NCI-H526 treated with DMSO at 0.1 percent for 48 hours (cell line): Measurements from ENCODE around the gene BRD3.

Experiments used
- DNase-seq: peaks from one replicate; lab custom pipeline; 2025; lab: John Stamatoyannopoulos, UW

BRD3 gene

DNA sequence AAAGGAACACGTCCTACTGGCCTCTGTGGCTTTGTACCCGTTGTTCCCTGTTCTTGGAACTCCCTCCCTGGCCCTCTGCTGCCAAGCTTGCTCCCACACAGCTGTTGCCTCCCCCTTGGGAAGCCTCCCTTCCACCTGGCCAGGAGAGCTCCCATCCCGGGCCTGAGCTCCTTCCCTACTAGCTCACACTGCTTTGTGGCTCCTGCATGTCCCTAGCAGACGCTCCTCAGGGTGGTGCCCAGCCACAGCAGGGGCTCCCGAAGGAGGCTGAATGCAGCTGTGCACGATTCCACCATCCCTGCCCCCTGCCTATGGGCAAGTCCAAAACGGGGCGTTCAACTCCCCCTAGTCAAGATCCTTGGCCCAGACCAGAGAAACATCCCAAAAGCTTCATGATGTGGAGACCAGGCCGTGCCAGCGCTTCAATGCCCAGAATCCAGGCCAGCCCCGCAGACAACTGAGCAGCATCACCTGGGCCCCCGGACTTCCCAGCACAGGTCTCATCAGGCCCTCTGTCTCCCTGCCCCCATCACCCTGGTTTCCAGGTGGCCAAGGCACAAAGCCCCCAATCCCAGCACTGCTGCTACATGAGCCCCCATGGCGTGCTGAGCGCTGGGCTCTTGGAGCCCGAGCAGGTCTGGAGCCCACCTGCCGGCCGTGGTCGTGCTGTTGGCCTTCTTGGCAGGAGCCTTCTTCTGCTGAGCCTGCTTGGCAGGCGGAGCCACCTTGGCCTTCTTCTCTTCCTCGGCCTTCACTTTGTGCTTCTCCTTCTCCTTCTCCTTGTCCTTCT, 28.2 kb downstream of the BRD3 start:
- no peak for DNase-seq

DNA sequence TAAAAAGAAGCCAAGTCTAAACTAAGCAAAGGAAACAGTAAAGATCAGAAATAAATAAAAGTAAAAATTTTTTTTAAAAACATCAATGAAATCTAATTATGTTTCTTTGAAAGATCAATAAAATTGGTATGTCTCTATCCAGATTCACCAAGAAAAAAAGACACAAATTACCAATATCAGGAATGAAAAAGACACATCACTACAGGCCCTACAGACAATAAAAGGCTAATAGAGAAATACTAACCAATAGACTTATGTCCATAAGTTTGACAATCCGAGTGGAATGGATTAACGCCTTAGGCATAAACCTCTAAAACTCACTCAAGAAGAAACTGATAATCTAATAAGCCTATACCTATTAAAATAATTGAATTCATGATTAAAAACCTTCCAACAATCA, 30.2 kb downstream of the BRD3 start:
- no peak for DNase-seq

DNA sequence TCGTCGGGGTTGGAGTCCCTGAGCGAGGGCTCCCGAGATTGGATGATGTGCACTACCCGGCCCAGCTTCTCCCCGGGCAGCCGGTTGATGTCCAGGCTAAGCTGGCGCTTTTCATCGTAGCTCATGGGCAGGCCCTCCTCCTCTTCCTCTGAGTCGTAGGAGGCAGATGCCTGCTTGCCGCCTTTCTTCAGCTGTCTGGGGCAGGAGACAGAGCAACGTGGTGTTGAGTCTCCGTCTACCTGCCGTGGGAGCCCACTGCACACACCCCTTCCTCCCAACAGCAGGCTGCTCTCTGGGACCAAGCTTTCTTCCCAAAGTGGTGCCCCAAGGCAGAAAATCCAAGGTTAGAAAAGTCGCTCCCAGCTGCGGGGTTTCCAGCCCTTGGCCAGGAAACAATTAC, 31.7 kb downstream of the BRD3 start:
- no peak for DNase-seq

DNA sequence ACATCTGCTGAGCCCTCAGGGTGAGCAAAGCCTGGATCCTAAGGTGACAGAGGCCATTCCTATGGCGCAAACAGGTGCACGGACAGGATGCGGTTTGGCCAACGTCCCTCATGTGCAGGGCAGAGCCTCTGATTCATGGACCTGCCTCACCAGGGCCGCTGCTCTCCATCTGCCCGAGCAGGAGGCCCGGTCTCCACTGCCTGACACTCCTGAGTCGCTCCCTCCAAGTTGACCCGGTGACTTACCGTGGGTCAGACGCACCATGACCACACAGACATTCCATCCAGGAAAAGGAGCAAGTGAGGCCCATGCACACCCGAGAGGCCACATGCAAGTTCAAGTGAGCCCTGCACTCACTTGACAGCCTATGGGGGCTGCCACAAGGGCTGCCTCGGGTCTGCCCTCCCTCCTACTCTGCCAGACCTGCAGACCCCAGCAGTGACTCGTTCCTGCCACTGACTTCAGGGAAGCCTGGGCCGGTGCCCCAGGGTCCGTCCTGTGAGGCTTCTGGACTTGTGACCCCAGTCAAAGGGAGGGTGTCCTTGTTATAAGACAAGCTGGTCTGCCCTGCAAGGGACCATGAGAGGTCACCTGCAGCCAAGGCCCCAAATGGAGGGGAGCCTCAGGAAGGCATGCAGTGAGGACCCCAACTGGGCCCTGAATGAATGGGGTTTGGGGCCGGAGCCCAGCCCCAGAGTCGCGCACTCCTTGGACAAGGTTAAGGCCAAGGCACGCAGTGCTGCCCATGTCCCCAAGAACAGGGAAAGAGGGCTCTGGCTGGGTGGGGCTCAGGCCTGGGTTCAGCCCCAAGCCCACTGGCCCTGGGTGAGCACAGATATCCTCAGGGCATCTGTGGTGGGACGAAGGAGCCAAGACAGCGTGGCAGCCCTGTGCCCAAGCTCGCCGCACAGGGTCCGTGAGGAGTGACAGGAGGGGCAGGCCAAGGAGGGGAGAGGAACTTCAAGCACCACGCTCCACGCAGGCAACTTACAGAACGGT, 32.5 kb downstream of the BRD3 start:
- no peak for DNase-seq

DNA sequence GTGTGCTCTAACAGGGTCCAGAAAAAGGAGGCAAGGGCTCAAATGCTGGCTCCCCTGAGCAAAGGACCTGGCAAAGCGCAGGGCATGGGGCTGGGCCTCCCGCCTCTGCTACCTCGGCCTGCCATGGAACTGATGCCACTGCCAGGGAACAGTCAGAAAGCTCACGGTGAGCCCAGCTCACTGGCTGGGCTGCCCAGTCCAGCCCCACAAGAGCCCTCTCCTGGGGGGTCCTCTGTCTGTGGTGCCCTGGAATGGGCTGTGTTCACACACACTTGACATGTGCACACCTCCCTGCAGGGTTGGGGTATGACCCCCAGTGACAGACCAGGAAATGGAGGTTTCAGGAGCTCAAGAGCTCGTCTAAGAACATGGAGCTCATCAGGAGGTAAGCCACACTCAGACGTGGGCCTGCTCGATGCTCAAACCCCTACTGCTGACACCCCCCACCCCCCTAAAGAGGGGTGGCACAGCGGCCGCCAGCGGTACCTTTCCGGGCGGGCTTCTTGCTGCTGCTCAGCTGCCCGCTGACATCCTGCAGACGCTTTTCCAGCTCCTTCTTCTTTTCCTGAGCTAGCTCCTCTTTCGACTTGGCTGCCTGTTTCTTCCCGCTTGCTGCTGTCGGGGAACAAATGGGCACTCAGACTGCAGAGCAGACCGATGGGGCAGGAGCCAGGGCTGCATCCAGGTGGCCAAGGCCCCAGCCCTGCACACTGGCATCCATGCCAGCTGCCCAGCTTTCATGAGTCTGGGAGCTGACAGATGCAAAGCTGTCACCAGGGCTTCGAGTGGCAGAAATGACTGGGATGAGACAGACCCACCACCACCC, 33.4 kb downstream of the BRD3 start:
- no peak for DNase-seq

DNA sequence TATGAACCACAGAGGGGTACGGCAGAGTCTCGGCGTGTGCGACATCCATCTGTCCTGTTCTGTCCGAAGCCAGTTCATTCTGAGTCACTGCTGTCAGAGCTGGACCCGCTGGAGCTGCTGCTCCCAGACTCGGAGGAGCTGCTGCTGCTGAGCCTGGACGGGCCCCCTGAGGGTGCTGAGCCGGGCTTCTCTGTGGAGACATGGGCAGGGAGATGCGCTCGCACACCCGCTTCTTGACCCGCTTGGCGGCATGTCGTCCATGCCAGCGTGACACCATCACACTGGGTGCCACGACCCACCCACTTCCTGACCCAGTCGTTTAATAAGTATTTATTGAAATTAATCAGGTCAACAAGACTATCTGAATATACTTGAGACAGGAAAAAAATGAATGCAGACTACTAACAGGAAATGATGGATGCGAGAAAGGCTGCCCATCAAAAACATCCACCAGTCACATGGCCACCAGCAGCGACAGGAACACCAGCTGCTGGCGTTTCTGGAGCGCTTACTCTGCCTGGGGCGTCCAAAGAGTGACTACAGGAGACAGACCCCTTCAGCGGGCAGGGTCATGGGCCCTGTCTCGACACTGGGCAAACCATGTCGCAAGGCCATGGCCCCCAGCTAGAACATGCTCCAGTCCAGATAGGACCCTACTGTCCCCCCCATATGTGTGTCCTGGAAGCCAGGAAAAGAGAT, 34.2 kb downstream of the BRD3 start:
- DNase-seq = no peak

DNA sequence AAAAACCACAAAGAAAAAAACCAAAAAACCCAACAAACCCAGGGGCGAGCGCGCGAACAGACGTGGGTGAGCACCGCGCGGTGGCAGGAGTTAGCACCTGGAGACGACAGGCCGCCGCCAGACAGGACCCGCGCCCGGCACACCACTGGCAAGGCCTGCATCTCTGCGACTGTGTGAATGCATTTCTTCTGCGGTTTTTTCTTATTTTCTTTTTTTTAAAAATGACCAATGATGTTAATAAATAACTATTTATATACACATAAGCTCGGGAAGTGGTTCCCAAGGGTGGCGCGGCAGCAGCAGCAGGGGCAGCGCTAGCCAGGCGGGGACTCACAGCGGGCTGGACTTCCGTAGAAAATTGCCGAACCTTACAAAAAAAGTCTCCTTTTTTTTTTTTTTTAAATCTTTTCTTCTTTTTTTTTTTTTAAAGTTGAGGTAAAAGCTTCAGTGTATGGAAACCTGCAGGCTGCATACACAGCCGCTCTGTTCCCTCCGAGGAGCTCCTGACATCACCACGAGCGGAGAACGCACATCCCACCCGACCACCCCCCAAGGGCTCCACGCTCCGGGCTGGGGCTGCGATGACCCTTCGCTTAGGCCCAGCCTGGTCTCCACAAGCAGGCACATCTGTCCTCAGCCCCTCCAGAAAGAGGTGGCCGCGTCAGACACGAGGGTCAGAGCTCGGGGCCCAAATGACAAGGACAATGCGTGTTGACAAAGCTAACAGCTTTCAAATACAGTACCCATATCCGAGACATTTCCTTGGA, 35.2 kb downstream of the BRD3 start:
- DNase-seq = no peak

DNA sequence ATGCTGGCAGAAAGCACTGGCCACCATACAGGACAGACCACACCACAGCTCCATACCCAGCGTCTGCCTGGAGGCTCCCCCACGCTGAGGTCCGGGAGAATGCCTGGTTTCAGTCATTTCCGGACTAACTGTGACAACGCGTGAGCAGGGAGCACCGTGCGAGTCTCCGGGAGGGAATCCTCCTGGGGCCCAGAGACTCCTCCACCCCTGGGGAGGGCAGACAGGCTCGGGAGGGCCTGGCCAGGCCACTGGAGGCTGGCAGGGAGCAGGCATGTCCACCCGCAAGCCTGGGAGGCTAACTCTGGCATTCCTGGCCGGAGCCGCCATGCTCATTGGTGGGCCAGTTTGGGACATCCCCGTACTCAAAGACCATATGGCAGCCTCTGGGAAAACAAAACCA, 36.0 kb downstream of the BRD3 start:
- no peak for DNase-seq

DNA sequence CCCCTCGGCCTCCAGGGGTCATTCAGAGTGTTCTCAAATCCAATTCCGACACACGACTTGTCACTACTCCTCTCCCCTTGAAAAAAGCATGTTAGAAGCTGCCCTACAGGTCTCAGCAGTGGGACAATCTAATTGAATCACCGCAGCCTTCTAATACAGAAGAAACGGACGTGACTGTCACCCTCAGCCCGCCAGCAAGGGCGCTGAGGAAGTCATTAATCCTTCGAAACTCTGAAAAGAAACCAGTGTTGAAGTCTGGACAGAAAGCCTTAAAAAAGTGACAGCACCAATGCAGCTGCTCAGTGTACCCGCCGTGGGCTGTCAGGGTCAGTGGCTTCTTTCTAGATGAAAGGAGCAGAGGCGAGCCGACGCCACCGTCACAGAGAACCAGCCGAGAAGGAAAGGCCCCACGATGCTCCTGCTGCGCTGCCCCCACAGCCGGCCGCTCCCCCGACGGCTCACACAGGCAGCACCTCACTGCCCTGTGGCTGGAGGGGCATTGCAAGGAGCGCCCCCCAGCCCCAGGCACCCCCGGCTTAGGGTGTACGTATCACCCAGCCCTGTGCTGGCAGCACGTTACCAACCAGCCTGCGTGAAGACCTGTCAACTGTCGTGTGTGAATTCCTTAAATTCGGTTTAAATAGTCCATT, 36.9 kb downstream of the BRD3 start:
- no peak for DNase-seq

DNA sequence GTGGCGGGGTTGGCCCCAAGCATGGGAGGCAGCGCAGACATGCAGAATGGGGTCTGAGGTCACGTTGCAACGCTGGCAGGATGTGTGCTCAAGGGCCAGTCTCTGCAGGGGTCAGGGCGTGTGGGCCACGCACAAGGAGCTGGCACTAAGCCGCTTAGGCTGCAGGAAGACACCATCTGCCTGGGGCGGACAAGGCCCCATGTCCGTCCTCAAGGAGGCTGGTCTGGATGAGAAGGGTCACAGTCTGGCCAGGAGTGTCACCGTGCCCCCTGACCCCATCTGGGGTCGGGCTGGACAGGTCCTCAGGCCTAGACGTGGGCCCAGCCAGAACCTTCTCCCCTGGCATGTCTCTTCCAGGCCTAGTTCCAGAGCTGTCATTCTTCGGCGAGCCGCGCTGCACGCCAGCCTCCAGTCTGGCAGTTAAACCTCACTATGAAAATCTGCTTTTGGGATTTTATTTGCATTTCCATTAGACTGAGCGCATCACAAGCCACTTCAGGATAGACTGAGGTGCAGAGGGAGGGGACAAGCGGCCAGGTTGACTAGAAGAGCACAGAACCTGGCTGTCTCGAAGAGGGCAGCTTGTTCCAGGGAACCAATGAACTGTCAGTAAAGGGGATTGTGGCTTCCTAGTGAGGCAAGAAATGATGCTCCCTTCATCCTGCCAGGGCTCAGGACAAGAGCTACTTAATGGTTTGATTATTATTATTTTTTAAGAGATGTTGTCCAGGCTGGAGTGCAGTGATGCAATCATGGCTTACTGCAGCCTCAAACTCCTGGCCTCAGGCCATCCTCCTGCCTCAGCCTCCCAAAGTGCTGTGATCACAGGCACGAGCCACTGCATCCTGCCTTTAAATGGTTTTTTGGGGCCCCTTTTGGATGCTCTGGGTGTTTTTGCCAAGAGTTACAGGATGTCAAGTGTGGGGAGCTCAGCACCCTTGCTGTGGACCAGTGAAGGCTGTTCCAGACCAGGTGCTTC, 38.3 kb downstream of the BRD3 start:
- peak; percentile 38 for DNase-seq

DNA sequence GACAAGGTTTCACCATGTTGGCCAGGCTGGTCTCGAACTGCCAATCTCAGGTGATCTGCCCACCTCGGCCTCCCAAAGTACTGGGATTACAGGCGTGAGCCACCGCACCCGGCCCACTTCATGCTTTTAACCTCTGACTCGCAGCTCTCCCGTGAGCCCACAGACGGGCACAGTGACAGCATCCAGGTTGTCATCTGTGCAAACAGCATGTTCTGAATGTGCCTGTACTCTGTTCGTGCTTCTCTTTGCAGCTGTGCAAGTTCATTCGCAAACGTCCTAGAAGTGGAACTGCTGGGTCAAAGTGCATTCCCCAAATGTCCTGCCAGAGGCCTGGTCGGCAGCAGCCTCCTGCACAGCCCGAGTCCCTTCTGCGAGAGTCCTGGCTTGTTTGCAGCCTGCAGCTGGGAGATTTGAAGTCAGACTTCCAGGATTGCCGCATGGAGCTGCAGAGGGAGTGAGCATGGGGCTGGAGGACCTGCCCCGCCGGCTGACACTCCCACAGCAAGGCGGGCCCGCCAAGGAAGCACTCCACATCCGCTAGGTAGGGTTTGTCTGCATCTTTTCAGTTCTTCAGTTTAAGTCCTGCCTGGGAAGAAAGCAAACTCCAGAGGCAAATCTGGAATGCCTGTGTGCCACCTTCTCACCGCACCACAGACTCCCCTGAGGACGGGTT, 39.1 kb downstream of the BRD3 start:
- no peak for DNase-seq

DNA sequence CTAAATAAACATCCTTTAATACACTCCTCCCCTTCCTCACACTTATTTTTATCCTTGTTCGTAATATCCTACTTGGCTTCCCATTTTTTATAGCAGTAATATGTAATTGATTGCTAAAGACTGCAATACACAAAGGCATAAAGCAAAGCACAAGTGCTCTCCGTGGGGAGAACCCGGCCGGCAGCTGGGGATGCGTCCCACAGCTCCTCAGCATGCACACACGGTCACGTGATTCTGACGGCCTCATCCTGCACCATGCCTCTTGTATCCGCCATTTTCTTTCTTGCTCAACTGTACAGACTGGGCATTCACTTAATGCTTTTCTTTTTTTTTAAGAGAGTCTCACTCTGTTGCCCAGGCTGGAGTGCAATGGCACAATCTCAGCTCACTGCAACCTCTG, 39.8 kb downstream of the BRD3 start:
- no peak for DNase-seq

DNA sequence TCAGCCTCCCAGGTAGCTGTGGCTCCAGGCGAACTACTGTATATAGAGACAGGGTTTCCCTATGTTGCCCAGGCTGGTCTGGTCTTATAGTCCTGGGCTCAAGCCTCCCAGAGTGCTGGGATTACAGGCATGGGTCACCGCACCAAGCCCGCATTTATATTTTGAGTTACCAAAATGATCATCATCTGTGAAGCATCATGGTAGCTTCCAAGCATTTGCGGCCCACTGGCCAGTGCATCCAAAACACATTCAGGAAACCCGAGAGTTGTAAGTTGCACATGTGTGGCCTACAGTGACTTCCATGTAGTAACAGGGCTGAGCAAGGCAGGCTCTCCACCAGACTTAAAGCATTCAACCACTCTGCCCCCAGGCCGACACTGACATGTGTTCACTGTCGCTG, 40.3 kb downstream of the BRD3 start:
- no peak for DNase-seq

DNA sequence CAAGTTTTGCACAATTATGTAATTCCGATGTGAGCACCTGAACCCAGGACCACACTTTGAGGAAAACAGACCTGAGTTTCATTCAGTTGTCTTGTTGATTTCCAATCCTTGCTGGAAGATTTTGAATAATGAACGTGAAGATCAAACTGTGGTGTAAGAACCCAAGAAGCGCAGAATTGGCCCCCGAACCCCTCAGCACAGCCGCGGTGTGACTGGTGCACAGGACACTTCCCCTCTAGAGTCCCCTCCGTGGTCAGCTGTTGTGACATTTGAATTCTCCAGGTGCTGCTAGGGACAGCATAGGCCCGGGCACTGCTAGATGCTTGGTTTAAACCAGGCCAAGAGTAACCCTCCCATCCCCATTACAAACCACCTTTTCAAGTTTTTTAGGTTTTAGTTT, 40.8 kb downstream of the BRD3 start:
- DNase-seq = no peak

DNA sequence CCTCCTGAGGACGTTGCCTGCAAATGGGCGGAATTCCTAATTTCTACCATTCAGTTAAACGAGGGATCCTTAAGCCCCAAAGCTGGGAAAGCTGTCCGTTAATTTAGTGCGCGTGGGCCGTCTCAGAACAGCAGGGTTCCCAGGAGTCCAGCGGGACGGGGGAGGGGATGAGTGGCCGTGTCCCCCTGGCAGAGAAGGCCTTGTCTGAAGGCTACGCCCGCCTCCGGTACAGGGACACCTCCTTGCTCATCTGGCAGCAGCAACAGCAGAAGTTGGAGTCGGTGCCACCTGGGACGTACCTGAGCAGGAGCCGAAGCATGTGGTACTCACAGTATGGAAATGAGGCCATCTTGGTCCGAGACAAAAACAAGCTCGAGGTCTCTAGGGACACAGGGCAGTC, 41.2 kb downstream of the BRD3 start:
- DNase-seq = no peak

DNA sequence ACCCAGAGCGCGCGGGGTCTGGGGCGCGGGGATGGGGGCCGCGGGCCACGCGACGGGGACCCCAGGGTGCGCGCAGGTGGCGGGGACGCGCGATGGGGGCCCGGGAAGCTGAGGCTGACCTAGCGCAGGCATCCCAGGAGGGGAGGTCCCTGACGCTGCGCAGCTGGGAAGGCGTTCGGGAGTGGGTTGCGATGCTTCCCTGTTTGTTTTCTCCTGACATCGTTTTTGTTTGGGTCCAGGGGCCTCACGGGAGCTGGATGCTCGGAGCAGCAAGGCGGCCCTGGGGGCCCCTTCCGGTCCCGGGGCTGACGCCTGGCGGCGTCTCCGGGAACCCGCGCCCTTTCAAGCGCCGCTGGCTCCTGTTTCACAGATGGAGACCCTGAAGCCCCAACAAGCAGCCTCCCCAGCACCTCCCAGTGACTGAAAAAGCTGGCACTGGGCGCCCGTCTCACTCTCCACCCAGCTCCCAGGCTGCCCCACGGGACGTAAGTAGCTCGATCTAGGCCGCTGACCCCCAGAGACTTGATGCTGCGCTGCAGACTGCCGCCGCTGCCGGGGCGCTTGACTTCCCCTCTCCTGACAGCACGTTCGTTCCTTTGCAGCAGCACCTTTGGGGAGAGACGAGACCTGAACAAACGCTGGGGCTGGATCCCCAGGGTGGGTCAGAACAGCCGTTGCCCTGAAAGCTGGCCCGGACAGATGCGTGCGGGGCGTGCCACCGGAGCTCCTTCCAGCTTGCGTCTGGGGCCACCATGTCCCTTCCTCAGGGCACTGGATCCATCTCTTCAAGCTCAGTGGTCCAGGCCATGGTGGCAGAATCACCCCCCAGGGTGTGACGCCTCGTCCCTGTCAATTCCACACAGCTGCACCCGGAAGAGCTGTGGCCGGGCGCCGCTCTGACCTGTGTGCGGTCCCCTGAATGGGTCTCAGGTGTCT, 42.0 kb downstream of the BRD3 start:
- no peak for DNase-seq

DNA sequence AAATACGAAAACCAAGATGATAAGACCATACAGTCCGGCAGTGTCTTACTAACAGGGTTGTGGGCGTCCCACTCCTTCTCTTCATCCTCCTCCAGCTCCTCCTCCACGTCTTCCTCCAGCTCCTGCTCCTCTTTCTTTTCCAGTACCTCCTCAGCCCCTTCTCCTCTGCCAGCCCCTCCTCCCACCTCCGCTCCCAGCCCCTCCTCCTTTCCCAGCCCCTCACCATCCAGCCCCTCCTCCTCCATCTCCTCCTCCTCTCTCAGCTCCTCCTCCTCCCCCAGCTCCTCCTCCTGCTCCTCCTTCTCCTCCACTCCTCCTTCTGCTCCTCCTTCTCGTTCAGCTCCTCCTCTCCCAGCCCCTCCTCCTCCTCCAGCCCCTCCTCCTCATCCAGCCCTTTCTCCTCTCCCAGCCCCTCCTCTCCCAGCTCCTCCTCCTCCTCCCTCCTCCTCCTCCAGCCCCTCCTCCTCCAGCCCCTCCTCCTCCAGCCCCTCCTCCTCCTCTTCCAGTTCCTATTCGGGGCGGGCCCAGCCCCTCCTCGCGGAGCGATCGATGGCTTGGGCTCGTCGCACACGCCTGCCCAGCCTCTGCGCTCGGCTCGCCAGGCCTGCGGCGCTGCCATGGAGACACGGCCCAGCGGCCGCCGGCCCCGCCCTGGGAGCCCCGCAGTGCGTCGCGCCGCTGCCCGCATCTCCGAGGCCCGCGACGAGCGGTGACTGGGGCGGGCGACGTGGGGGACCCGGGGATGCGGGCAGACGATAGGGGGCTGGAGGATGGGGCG, 42.8 kb downstream of the BRD3 start, which contains the start of gene BRD3OS:
TSS of gene BRD3OS (plus strand) at position 654 of the 778 bp plus-strand sequence. CDS start 1,267 bp downstream, outside the sequence.
- DNase-seq = peak; percentile 69
